ENCODE data around the gene ADPRH. TPM values are rescaled to one million over a fixed set of nuclear protein-coding genes. Genes with fewer than 3 reads are reported as not detected.
"Not testable (repeated sequence)": the region's sequence is repeated elsewhere in the genome, so short reads cannot be mapped to it uniquely, and the experiment has no call there.

ADPRH gene
- total RNA-seq, 1 experiment from 2014 or later, result not detected

- DNase-seq (ENCODE audit: low spot score), result peak; percentile 50
These were observed 19.8 kb upstream of the ADPRH start, which contains the start of gene CD80 for GRCh38 chr3:119559441-119559963. TSS of gene CD80 (minus strand) at chr3:119559614. CDS start at chr3:119557728, 1,886 bp downstream.

- no peak for DNase-seq (ENCODE audit: low spot score)
These were observed 19.1 kb upstream of the ADPRH start for GRCh38 chr3:119560160-119560559.

- DNase-seq (ENCODE audit: low spot score), result no peak
These were observed 16.9 kb upstream of the ADPRH start for GRCh38 chr3:119562307-119562961.

- not testable (repeated sequence) for DNase-seq (ENCODE audit: low spot score)
These were observed 16.0 kb upstream of the ADPRH start for GRCh38 chr3:119563334-119563733.

GRCh38 chr3:119569156-119569555, 10.1 kb upstream of the ADPRH start:
- DNase-seq (ENCODE audit: low spot score), result no peak

GRCh38 chr3:119570229-119570628, 9.1 kb upstream of the ADPRH start:
- DNase-seq (ENCODE audit: low spot score), result no peak

GRCh38 chr3:119571230-119571629, 8.1 kb upstream of the ADPRH start:
- DNase-seq (ENCODE audit: low spot score), result no peak

- no peak for DNase-seq (ENCODE audit: low spot score)
These were observed 7.6 kb upstream of the ADPRH start for GRCh38 chr3:119571688-119572087.

GRCh38 chr3:119575507-119575906, 3.8 kb upstream of the ADPRH start:
- DNase-seq (ENCODE audit: low spot score), result no peak

- no peak for DNase-seq (ENCODE audit: low spot score)
These were observed 922 bp downstream of the ADPRH start for GRCh38 chr3:119580067-119580760.

- DNase-seq (ENCODE audit: low spot score), result no peak
These were observed 2.9 kb downstream of the ADPRH start for GRCh38 chr3:119582178-119582577.

- DNase-seq (ENCODE audit: low spot score), result no peak
These were observed 5.9 kb downstream of the ADPRH start for GRCh38 chr3:119585208-119585607.

- DNase-seq (ENCODE audit: low spot score), result no peak
These were observed 6.7 kb downstream of the ADPRH start for GRCh38 chr3:119585856-119586570.

- DNase-seq (ENCODE audit: low spot score), result no peak
These were observed 7.5 kb downstream of the ADPRH start for GRCh38 chr3:119586733-119587172.

- DNase-seq (ENCODE audit: low spot score), result no peak
These were observed 8.8 kb downstream of the ADPRH start for GRCh38 chr3:119588112-119588511.

GRCh38 chr3:119589102-119589773, 9.9 kb downstream of the ADPRH start:
- no peak for DNase-seq (ENCODE audit: low spot score)

GRCh38 chr3:119590706-119591105, 11.4 kb downstream of the ADPRH start:
- DNase-seq (ENCODE audit: low spot score), result no peak

GRCh38 chr3:119592861-119593260, 13.6 kb downstream of the ADPRH start:
- DNase-seq (ENCODE audit: low spot score), result no peak

- DNase-seq (ENCODE audit: low spot score), result no peak
These were observed 14.8 kb downstream of the ADPRH start for GRCh38 chr3:119594066-119594465.

GRCh38 chr3:119594929-119595328, 15.6 kb downstream of the ADPRH start:
- DNase-seq (ENCODE audit: low spot score), result not testable (repeated sequence)

GRCh38 chr3:119595639-119596334, 16.5 kb downstream of the ADPRH start:
- no peak for DNase-seq (ENCODE audit: low spot score)
